H1 (cell line): ENCODE measurements around the gene EMID1. TPM values are rescaled to one million over a fixed set of nuclear protein-coding genes. Genes with fewer than 3 reads are reported as not detected.

ENCODE experiments used
- CTCF ChIA-PET: fragments of 300-600 bp; sonication (Branson Sonifier 250); formaldehyde crosslinking; loops from one replicate; lab custom pipeline; 2021; ENCODE audit not compliant: partially characterized antibody; lab: Charles Lee
- POLR2A ChIA-PET: fragments of 300-600 bp; sonication (Branson Sonifier 250); formaldehyde crosslinking; loops from one replicate; lab custom pipeline; 2021; ENCODE audit warnings: inconsistent platforms; ENCODE audit not compliant: partially characterized antibody; lab: Charles Lee
- DNase-seq, 2 experiments: peaks; one replicate each; pipeline versions ENCODE4 v3.0.0 to v3.0.0-alpha.2; 2010 to 2022; ENCODE audit warnings: low spot score in 2 of 2, low read depth in 1 of 2, mixed read lengths in 1 of 2
- FAIRE-seq: peaks from 2 replicates; lab custom pipeline; 2011; peaks lifted over from hg19 to GRCh38; lab: Jason Lieb, UNC
- H2AFZ ChIP-seq: 2 replicates; pipeline ENCODE4 v1.8.1; 2012; ENCODE audit warnings: low read length, inconsistent platforms
- H2AK5ac ChIP-seq: 2 replicates; pipeline ENCODE4 v1.6.1; 2013; ENCODE audit warnings: low read depth, low read length
- H2BK120ac ChIP-seq: replicated peaks from 2 replicates; pipeline ENCODE3; 2013; ENCODE audit warnings: low read depth, low read length, inconsistent platforms
- H2BK12ac ChIP-seq: 2 replicates; pipeline ENCODE4 v1.6.1; 2013; ENCODE audit warnings: low read depth, low read length
- H2BK15ac ChIP-seq: 2 replicates; pipeline ENCODE4 v1.6.1; 2013; ENCODE audit warnings: low read length
- H2BK20ac ChIP-seq: 2 replicates; pipeline ENCODE4 v1.6.1; 2013; ENCODE audit warnings: low read length
- H2BK5ac ChIP-seq: 2 replicates; pipeline ENCODE4 v1.6.1; 2013; ENCODE audit warnings: low read depth, low read length
- H3K14ac ChIP-seq: 2 replicates; pipeline ENCODE4 v1.6.1; 2013; ENCODE audit warnings: inconsistent platforms; ENCODE audit not compliant: insufficient read length
- H3K18ac ChIP-seq: 2 replicates; pipeline ENCODE4 v1.6.1; 2013; ENCODE audit warnings: low read length; ENCODE audit errors: extremely low read depth
- H3K23ac ChIP-seq: 2 replicates; pipeline ENCODE4 v1.6.1; 2013; ENCODE audit warnings: inconsistent platforms; ENCODE audit not compliant: insufficient read length
- H3K23me2 ChIP-seq: 2 replicates; pipeline ENCODE4 v1.6.1; 2013; ENCODE audit warnings: low read depth, low read length
- H3K27ac ChIP-seq: 2 replicates; pipeline ENCODE4 v1.6.1; 2011; ENCODE audit warnings: low read depth, low read length, inconsistent platforms
- H3K27me3 ChIP-seq, 4 experiments: replicated peaks in 1 of 4; 1 replicate in 1 of 4; 2 replicates in 3 of 4; pipeline versions ENCODE4 v1.6.1 to v1.8.1; 2011 to 2013; ENCODE audit warnings: low read length in 3 of 4, mild to moderate bottlenecking in 3 of 4, inconsistent platforms in 2 of 4, mixed read lengths in 2 of 4, moderate library complexity in 1 of 4; ENCODE audit not compliant: control insufficient read depth in 3 of 4, insufficient read depth in 3 of 4; ENCODE audit errors: extremely low read depth in 1 of 4
- H3K36me3 ChIP-seq, 4 experiments: 2 replicates each; pipeline versions ENCODE4 v1.6.1 to v1.8.1; 2011 to 2013; ENCODE audit warnings: mild to moderate bottlenecking in 4 of 4, low read length in 3 of 4, moderate library complexity in 2 of 4, control low read depth in 1 of 4, inconsistent platforms in 1 of 4; ENCODE audit not compliant: insufficient read depth in 4 of 4, control insufficient read depth in 2 of 4
- H3K4ac ChIP-seq: replicated peaks from 2 replicates; pipeline ENCODE3; 2013; ENCODE audit warnings: low read length, low read depth, mixed read lengths, inconsistent platforms; ENCODE audit not compliant: insufficient read length
- H3K4me1 ChIP-seq, 4 experiments: replicated peaks in 1 of 4; 1 replicate in 1 of 4; 2 replicates in 3 of 4; pipeline versions ENCODE4 v1.6.1 to v1.8.1; 2011 to 2013; ENCODE audit warnings: low read length in 3 of 4, inconsistent platforms in 2 of 4, mixed read lengths in 1 of 4; ENCODE audit not compliant: insufficient read depth in 4 of 4, control insufficient read depth in 3 of 4
- H3K4me2 ChIP-seq, 2 experiments: 2 replicates each; pipeline versions ENCODE4 v1.6.1 to v1.8.1; 2011 to 2013; ENCODE audit warnings: low read depth in 2 of 2, low read length in 2 of 2, control low read depth in 1 of 2, inconsistent platforms in 1 of 2, mild to moderate bottlenecking in 1 of 2; ENCODE audit not compliant: insufficient read depth in 1 of 2
- H3K4me3 ChIP-seq, 4 experiments: fragments of 200-600, 300-600 bp in 1 of 4; sonication (generic), shearing (Covaris generic), sonication (Bioruptor Twin) in 1 of 4; 2 replicates each; pipeline versions ENCODE4 v1.5.1 to v1.8.1; 2011 to 2016; ENCODE audit warnings: low read length in 4 of 4, low read depth in 3 of 4, control low read depth in 2 of 4, inconsistent platforms in 2 of 4, mild to moderate bottlenecking in 2 of 4, mixed read lengths in 1 of 4, moderate library complexity in 1 of 4; ENCODE audit not compliant: insufficient read depth in 2 of 4; ENCODE audit errors: extremely low read depth in 1 of 4
- H3K56ac ChIP-seq: replicated peaks from 2 replicates; pipeline ENCODE3; 2013; ENCODE audit warnings: low read depth, mild to moderate bottlenecking, mixed read lengths, low read length, inconsistent platforms; ENCODE audit not compliant: insufficient read length
- H3K79me1 ChIP-seq: 2 replicates; pipeline ENCODE4 v1.6.1; 2013; ENCODE audit warnings: low read depth, low read length, control low read depth
- H3K79me2 ChIP-seq, 2 experiments: 2 replicates each; pipeline versions ENCODE4 v1.6.1 to v1.8.1; 2012 to 2013; ENCODE audit warnings: low read length in 2 of 2, mild to moderate bottlenecking in 2 of 2, inconsistent platforms in 1 of 2; ENCODE audit not compliant: insufficient read depth in 2 of 2, control insufficient read depth in 1 of 2
- H3K9ac ChIP-seq, 4 experiments: replicated peaks in 1 of 4; 1 replicate in 1 of 4; 2 replicates in 3 of 4; pipeline versions ENCODE4 v1.6.1 to v1.8.1; 2011 to 2013; ENCODE audit warnings: low read depth in 3 of 4, low read length in 3 of 4, control low read depth in 2 of 4, mild to moderate bottlenecking in 2 of 4, moderate library complexity in 2 of 4, inconsistent platforms in 1 of 4; ENCODE audit errors: extremely low read depth in 1 of 4
- H3K9me3 ChIP-seq, 2 experiments: 2 replicates each; pipeline versions ENCODE4 v1.6.1 to v1.8.1; 2012 to 2013; ENCODE audit warnings: mild to moderate bottlenecking in 2 of 2, moderate library complexity in 2 of 2, control low read depth in 1 of 2, inconsistent platforms in 1 of 2, low read depth in 1 of 2, low read length in 1 of 2, mixed read lengths in 1 of 2; ENCODE audit not compliant: insufficient read depth in 2 of 2
- H4K20me1 ChIP-seq, 2 experiments: replicated peaks in 1 of 2; 2 replicates each; pipeline versions ENCODE3 to v1.8.1; 2011 to 2013; ENCODE audit warnings: inconsistent platforms in 2 of 2, low read length in 2 of 2, mild to moderate bottlenecking in 1 of 2; ENCODE audit not compliant: insufficient read depth in 2 of 2, control insufficient read depth in 1 of 2
- H4K5ac ChIP-seq: 2 replicates; pipeline ENCODE4 v1.6.1; 2013; ENCODE audit warnings: low read length, low read depth, mixed read lengths, inconsistent platforms; ENCODE audit not compliant: insufficient read length
- H4K8ac ChIP-seq: 2 replicates; pipeline ENCODE4 v1.8.0; 2013; ENCODE audit warnings: mild to moderate bottlenecking, moderate library complexity, low read length, inconsistent platforms; ENCODE audit not compliant: insufficient read depth; ENCODE audit errors: extremely low read depth
- H4K91ac ChIP-seq: replicated peaks from 2 replicates; pipeline ENCODE3; 2013; ENCODE audit warnings: low read length, mixed read lengths, inconsistent platforms; ENCODE audit not compliant: insufficient read length
- BCL11A ChIP-seq, 2 experiments: IDR thresholded peaks; one replicate each; pipeline ENCODE4 v1.6.1; 2011; ENCODE audit warnings: low read depth in 2 of 2, low read length in 2 of 2, mild to moderate bottlenecking in 2 of 2
- CHD1 ChIP-seq: IDR thresholded peaks from 2 replicates; pipeline ENCODE4 v1.6.1; 2012; ENCODE audit warnings: low read depth, low read length, improper control_type of control experiment
- CREB1 ChIP-seq: IDR thresholded peaks from 2 replicates; pipeline ENCODE4 v1.6.1; 2012; ENCODE audit warnings: inconsistent platforms
- SIN3A ChIP-seq, 2 experiments: IDR thresholded peaks in 1 of 2; conservative IDR thresholded peaks in 1 of 2; 2 replicates each; pipeline ENCODE4 v1.6.1; 2011 to 2012; ENCODE audit warnings: low read length in 2 of 2, improper control_type of control experiment in 1 of 2, low read depth in 1 of 2, mild to moderate bottlenecking in 1 of 2
- TAF7 ChIP-seq: optimal IDR thresholded peaks from 2 replicates; pipeline ENCODE3; 2011; ENCODE audit warnings: low read depth, mild to moderate bottlenecking, inconsistent platforms, low read length, moderate library complexity, borderline replicate concordance
- WGBS, 2 experiments: shearing (Covaris generic) in 1 of 2; methylation state at CpG; one replicate each; pipeline versions ENCODE4 v1.1.6 to v1.1.7; 2013 to 2015; ENCODE audit warnings: low lambda C conversion rate in 2 of 2, mixed read lengths in 2 of 2, inconsistent platforms in 1 of 2, low coverage in 1 of 2, missing lambda C conversion rate in 1 of 2; ENCODE audit not compliant: insufficient replicate concordance in 2 of 2, insufficient coverage in 1 of 2, insufficient read length in 1 of 2; ENCODE audit errors: extremely low coverage in 1 of 2, missing lambda C conversion rate in 1 of 2; 5-methylcytosine and 5-hydroxymethylcytosine counted together
- polyA plus RNA-seq, 7 experiments: library from polyadenylated mRNA; depleted of rRNA in 3 of 7; stranded (reverse) in 5 of 7; unstranded in 2 of 7; fragments of >200 nt in 5 of 7; fragments of 200-250 nt in 2 of 7; gene quantifications; 1 replicate in 5 of 7; 2 replicates in 1 of 7; 4 replicates in 1 of 7; pipeline versions ENCODE4 v1.2.1 to v1.2.3, GENCODE V29; 2011 to 2013; ENCODE audit warnings: missing spikeins in 2 of 7, mixed read lengths in 2 of 7
- total RNA-seq: library from RNA; stranded (reverse); fragmentation: NEBNext Ultra II Directional; extraction: Animal tissue kit (Norgen Biotek cat#: 25700); gene quantifications from 2 replicates; pipeline ENCODE4 v1.2.1, GENCODE V29; 2021

Gene EMID1
- total and polyA plus RNA-seq, 2 of the 8 experiments (the other 6 are each of a cell fraction or from before 2014, with no cell fraction given): 3.9 to 7.4 TPM

DNA sequence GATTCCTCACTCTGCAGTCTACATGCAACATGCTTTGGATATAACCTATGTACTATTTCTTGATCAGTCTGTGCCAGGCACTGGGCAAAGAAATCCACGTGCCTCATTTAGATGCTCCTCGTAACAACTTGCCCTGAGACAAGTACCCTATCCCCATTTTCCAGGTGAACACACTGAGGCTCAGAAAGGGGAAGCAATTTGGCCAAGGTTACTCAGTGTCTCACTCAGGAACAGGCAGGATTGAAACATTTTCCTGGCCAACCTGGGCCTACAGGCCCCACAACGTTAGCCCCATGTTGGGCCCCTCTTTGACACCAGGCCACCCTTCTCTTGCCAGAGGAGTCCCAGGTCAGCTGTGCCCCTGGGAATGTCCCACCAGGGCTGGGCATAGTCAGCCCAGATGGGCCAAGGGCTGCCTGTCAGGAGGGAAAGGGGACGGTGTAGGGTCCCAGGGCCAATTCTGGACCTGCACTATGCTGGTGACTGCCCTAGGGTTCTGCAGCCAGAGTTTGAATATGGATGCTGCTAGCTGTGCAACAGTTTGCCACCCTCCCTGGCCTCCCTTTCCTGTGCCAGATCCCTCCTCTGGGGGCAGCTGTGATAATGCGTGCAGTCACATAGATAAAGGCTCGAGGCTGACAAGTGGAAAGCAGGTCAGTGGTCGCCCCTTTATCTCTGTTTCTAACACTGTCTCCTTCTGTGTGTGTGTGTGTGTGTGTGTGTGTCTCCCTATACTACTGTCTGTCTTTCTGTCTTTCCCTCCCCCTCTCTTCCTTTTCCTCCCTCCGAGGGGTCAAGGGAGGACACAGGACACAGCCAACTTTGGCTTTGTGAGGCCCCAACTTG, 10.4 kb upstream of the EMID1 start:
- Histone ChIP-seq H3K4me2 (no peak overlapping the region), H3K79me2 (no peaks in the 10 kb centered on the region), H3K14ac (no peak overlapping the region), H3K4me3 (no peak overlapping the region), H3K79me1 (no peaks in the 10 kb centered on the region), H2BK12ac (no peak overlapping the region), H3K9ac (no peak overlapping the region), H3K4ac (no peak overlapping the region), H2AK5ac (no peak overlapping the region), H2AFZ (no peak overlapping the region), H4K5ac (no peak overlapping the region), H3K56ac (no peak overlapping the region), H3K9me3 (no peaks in the 10 kb centered on the region), H3K18ac (no peak overlapping the region), H2BK5ac (no peak overlapping the region), H3K23ac (no peak overlapping the region), H3K27me3 (no peaks in the 10 kb centered on the region), H2BK120ac (no peak overlapping the region), H3K27ac (no peak overlapping the region; the same call in 1 of the 2 replicates), H2BK15ac (no peak overlapping the region), H3K4me1 (no peaks in the 10 kb centered on the region), H3K36me3 (no peaks in the 10 kb centered on the region), H3K23me2 (no peaks in the 10 kb centered on the region; the same call in 1 of the 2 replicates), H4K91ac (no peak overlapping the region), H2BK20ac (no peak overlapping the region), H4K8ac (no peak overlapping the region), H4K20me1 (no peaks in the 10 kb centered on the region)
- ChIA-PET POLR2A (no interaction called here), CTCF (interaction anchor here (1.7 to 4.1 kb wide), 4 partner anchors 8 to 50 kb away, joined by 5 to 18 read pairs (median 10); no protein-coding TSS in a partner anchor)
- FAIRE-seq: no peak
- TF ChIP-seq CHD1: no peak
- no peak for TF ChIP-seq SIN3A (conservative IDR thresholded peaks at IDR 0.05 in 1 of 2, IDR thresholded peaks at IDR 0.05 in 1 of 2; ENCODE audit: low read depth in 1 of 2, low read length in 2 of 2)
- TF ChIP-seq TAF7: no peak
- TF ChIP-seq CREB1: no peak
- no peak for TF ChIP-seq BCL11A (IDR thresholded peaks at IDR 0.05; ENCODE audit: low read depth in 2 of 2, low read length in 2 of 2)
- DNase-seq: no peak
- WGBS, 2 experiments: 81% methylated on average over 8 of the region's 8 CpGs; no CpG with 5 or more reads in 1 of the 2 experiments
